Measurements from ENCODE around the gene OR51L1.

DNA sequence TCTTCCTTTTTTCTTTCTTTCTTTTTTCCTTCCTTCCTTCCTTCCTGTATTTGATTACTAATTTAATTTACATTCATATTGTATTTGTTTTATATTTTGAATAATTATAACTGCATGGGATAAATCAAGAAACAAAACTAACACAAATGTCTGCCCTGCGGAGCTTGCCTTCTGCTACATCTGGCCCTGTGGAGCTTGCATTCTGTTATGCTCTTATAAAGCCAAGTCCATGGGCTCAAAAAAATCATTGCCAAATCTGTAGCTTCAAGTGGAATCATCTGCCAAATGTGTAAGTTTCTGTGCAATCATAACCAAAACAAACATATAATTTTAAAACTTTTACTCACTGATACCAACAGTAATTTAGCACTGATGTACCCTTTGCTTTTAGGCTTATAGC, 43.7 kb downstream of the OR51L1 start:
- TF ChIP-seq TARDBP (CRISPR knock-in tag; IDR thresholded peaks at IDR 0.05) (no peak), KMT2A (CRISPR knock-in tag; IDR thresholded peaks at IDR 0.05) (no peak), POLR2AphosphoS2 (IDR thresholded peaks at IDR 0.05; ENCODE audit: low read depth, low read length) (no peak), MAFG (CRISPR knock-in tag; IDR thresholded peaks at IDR 0.05) (no peak), POLR2G (IDR thresholded peaks at IDR 0.05; ENCODE audit: low read depth, low read length) (no peak)
